Kidney epithelial cell (primary cell): Measurements from ENCODE around the gene SPATA20. TPM values are rescaled to one million over a fixed set of nuclear protein-coding genes. Genes with fewer than 3 reads are reported as not detected.

Experiments used
- DNase-seq: peaks from one replicate; pipeline ENCODE4 v3.0.0-alpha.2; 2010; ENCODE audit warnings: low read depth
- H3K27me3 ChIP-seq: 2 replicates; pipeline ENCODE4 v1.6.0; 2011; ENCODE audit warnings: low read length; ENCODE audit not compliant: control insufficient read depth, insufficient read depth
- H3K36me3 ChIP-seq: 2 replicates; pipeline ENCODE4 v1.5.1; 2011; ENCODE audit warnings: low read length; ENCODE audit not compliant: control insufficient read depth, insufficient read depth
- H3K4me3 ChIP-seq: 2 replicates; pipeline ENCODE4 v1.5.1; 2011; ENCODE audit warnings: low read depth, mild to moderate bottlenecking, control low read depth, low read length
- CTCF ChIP-seq: IDR thresholded peaks from 2 replicates; pipeline ENCODE4 v1.5.1; 2011; ENCODE audit warnings: mild to moderate bottlenecking, moderate library complexity, low read length, control low read depth, inconsistent platforms; ENCODE audit not compliant: insufficient read depth, poor library complexity, severe bottlenecking
- total RNA-seq: library from RNA; depleted of rRNA; stranded (reverse); fragments of >200 nt; gene quantifications from 2 replicates; pipeline ENCODE4 v1.2.3, GENCODE V29; 2015

SPATA20 gene
- total RNA-seq, 1 donor from 2014 or later, result 58.9 TPM

- TF ChIP-seq CTCF, result no peak
- no peak for DNase-seq
- no peaks in the 10 kb centered on the region for H3K36me3 ChIP-seq
- no peak overlapping the region for H3K4me3 ChIP-seq
- H3K27me3 ChIP-seq, result peaks cover 50% of the 10 kb centered on the region
Measured at GRCh38 chr17:50582741-50583140, 35.8 kb downstream of the SPATA20 start.

- Histone ChIP-seq H3K27me3 (peaks cover 51% of the 10 kb centered on the region), H3K4me3 (no peak overlapping the region), H3K36me3 (no peaks in the 10 kb centered on the region)
- TF ChIP-seq CTCF, result no peak
- no peak for DNase-seq
Measured at GRCh38 chr17:50583641-50584040, 36.7 kb downstream of the SPATA20 start.

DNA sequence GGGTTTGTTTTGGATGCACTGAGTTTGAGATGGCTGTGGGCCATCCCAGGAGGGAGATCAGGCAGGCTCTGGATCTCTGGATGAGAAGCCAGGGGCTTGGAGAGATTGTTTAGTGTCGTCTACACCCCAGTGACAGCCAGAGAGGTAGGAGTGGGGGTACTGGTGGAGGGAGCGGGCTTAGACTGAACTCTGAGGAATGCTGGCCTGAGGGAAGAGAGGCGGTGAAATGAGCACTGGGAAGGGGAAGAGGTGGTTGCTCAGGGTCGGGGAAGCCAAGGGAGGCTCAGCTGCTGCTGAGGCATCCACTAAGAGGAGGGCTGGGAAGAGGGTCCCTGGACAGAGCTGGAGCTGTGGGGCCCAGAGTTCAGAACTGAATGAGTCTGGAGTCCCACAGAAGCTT lies 37.1 kb downstream of the SPATA20 start:
- no peak for TF ChIP-seq CTCF
- peaks cover 48% of the 10 kb centered on the region for H3K27me3 ChIP-seq

DNA sequence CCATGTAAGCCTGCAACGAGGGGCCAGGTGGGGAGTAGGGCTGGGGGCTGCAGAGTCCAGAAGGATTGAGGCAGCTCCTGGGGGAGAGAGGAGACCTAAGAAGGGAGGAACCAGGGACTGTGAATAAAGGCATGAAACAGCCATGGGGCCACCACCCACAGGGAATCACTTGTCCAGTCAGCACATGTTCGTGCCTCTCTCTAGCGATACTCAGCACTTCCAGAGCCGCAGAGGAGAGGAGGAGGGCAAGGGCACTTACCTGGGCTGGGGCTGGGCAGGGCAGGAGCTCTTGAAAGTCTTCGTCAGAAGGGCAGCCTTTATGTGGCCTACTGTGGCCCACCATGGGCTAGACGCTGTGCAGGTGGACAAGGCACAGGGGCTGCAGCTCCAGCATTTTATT lies 37.8 kb downstream of the SPATA20 start:
- Histone ChIP-seq H3K4me3 (no peak overlapping the region), H3K27me3 (peaks cover 45% of the 10 kb centered on the region), H3K36me3 (no peaks in the 10 kb centered on the region)
- DNase-seq, result no peak
- no peak for TF ChIP-seq CTCF

More for the DNA sequence above, 37.1 kb downstream of the SPATA20 start:
- Histone ChIP-seq H3K4me3 (no peak overlapping the region), H3K36me3 (no peaks in the 10 kb centered on the region)
- no peak for DNase-seq

GRCh38 chr17:50585346-50585745 lies 38.4 kb downstream of the SPATA20 start:
- no peak for TF ChIP-seq CTCF
- Histone ChIP-seq H3K27me3 (peaks cover 42% of the 10 kb centered on the region), H3K4me3 (no peak overlapping the region), H3K36me3 (no peaks in the 10 kb centered on the region)
- no peak for DNase-seq

- no peak for TF ChIP-seq CTCF
- no peak for DNase-seq
- Histone ChIP-seq H3K36me3 (no peaks in the 10 kb centered on the region), H3K4me3 (no peak overlapping the region), H3K27me3 (peaks cover 42% of the 10 kb centered on the region)
Measured at GRCh38 chr17:50585891-50586290, 38.9 kb downstream of the SPATA20 start.
